ENCODE measurements around the gene SAP25. TPM values are rescaled to one million over a fixed set of nuclear protein-coding genes. Genes with fewer than 3 reads are reported as not detected.

The SAP25 gene
- total RNA-seq, 1 donor: 2.2 TPM

- DNase-seq (ENCODE audit: low read depth in 2 of 3, low spot score in 2 of 3): no peak
Observed at GRCh38 chr7:100598425-100598824, 24.7 kb upstream of the SAP25 start.

GRCh38 chr7:100595188-100595587 lies 21.5 kb upstream of the SAP25 start:
- DNase-seq (ENCODE audit: low read depth in 2 of 3, low spot score in 2 of 3): no peak

- DNase-seq (ENCODE audit: low read depth in 2 of 3, low spot score in 2 of 3): no peak
Observed at GRCh38 chr7:100591596-100591995, 17.9 kb upstream of the SAP25 start.

- DNase-seq (ENCODE audit: low read depth in 2 of 3, low spot score in 2 of 3): no peak
Observed at GRCh38 chr7:100590077-100590737, 16.5 kb upstream of the SAP25 start.

GRCh38 chr7:100589341-100589947 lies 15.7 kb upstream of the SAP25 start:
- DNase-seq (ENCODE audit: low read depth in 2 of 3, low spot score in 2 of 3): no peak

- DNase-seq (ENCODE audit: low read depth in 2 of 3, low spot score in 2 of 3): peak in 1 of 3 donors; percentile 42
Observed at GRCh38 chr7:100588438-100588837, 14.7 kb upstream of the SAP25 start.

- peak; percentile 97 to 100 (median 100) for DNase-seq (ENCODE audit: low read depth in 2 of 3, low spot score in 2 of 3)
Observed at GRCh38 chr7:100586266-100587025, 12.7 kb upstream of the SAP25 start, which contains the start of gene FBXO24. Gene FBXO24, plus strand, starts transcription at chr7:100586328. Its CDS starts 298 bp downstream, at chr7:100586626.

- peak in 1 of 3 donors; percentile 44 for DNase-seq (ENCODE audit: low read depth in 2 of 3, low spot score in 2 of 3)
Observed at GRCh38 chr7:100585511-100586265, 12.0 kb upstream of the SAP25 start, which contains the start of gene LRCH4. Gene LRCH4, minus strand, starts transcription at chr7:100586129. Its CDS starts 29 bp downstream, at chr7:100586100.

- no peak for DNase-seq (ENCODE audit: low read depth in 2 of 3, low spot score in 2 of 3)
Observed at GRCh38 chr7:100584683-100585510, 11.2 kb upstream of the SAP25 start.

- peak in 1 of 3 donors; percentile 22 for DNase-seq (ENCODE audit: low read depth in 2 of 3, low spot score in 2 of 3)
Observed at GRCh38 chr7:100584054-100584682, 10.5 kb upstream of the SAP25 start.

GRCh38 chr7:100583132-100584053 lies 9.7 kb upstream of the SAP25 start:
- DNase-seq (ENCODE audit: low read depth in 2 of 3, low spot score in 2 of 3): peak in 2 of 3 donors; percentile 76 to 77

GRCh38 chr7:100582650-100583049 lies 8.9 kb upstream of the SAP25 start:
- DNase-seq (ENCODE audit: low read depth in 2 of 3, low spot score in 2 of 3): no peak

GRCh38 chr7:100582041-100582579 lies 8.4 kb upstream of the SAP25 start:
- DNase-seq (ENCODE audit: low read depth in 2 of 3, low spot score in 2 of 3): no peak

- DNase-seq (ENCODE audit: low read depth in 2 of 3, low spot score in 2 of 3): no peak
Observed at GRCh38 chr7:100580466-100581283, 7.0 kb upstream of the SAP25 start.

- no peak for DNase-seq (ENCODE audit: low read depth in 2 of 3, low spot score in 2 of 3)
Observed at GRCh38 chr7:100578246-100579183, 4.8 kb upstream of the SAP25 start.

- DNase-seq (ENCODE audit: low read depth in 2 of 3, low spot score in 2 of 3): no peak
Observed at GRCh38 chr7:100577507-100577906, 3.8 kb upstream of the SAP25 start.

All from hematopoietic multipotent progenitor cell (in vitro differentiated cells).